Left kidney (tissue), 8 donors: ENCODE data around the gene ACTR6. TPM values are rescaled to one million over a fixed set of nuclear protein-coding genes. Genes with fewer than 3 reads are reported as not detected.
"Not testable (repeated sequence)": the region's sequence is repeated elsewhere in the genome, so short reads cannot be mapped to it uniquely, and the experiment has no call there.

Experiments
- DNase-seq: peaks from one replicate; pipeline ENCODE4 v3.0.0-alpha.2; 2013
- long read RNA-seq, 8 donors: transcript quantifications; one replicate each; lab custom pipeline, GENCODE V29; 2026
- polyA plus RNA-seq: library from polyadenylated mRNA; unstranded; fragments of 120-200 nt; gene quantifications from one replicate; pipeline ENCODE4 v1.2.1, GENCODE V29; 2013; ENCODE audit not compliant: insufficient read length

ACTR6 gene
- polyA plus RNA-seq, result 39.2 TPM
- long read RNA-seq, donor 1, transcript ACTR6-201 (11 exons, 2,464 nt), result major isoform, 10 of 28 reads
- long read RNA-seq, donor 1, partial matches to known transcripts, result 18 of 28 reads
- long read RNA-seq, donor 1, other reads (novel, unspliced or antisense), result 0 of 28 reads
- long read RNA-seq, donor 2, transcript ACTR6-201 (11 exons, 2,464 nt), result major isoform, 8 of 37 reads
- long read RNA-seq, donor 2, partial matches to known transcripts, result 25 of 37 reads
- long read RNA-seq, donor 2, other reads (novel, unspliced or antisense), result 0 of 37 reads
- long read RNA-seq, donor 3, transcript ACTR6-201 (11 exons, 2,464 nt), result major isoform, 5 of 12 reads
- long read RNA-seq, donor 3, partial matches to known transcripts, result 5 of 12 reads
- long read RNA-seq, donor 3, other reads (novel, unspliced or antisense), result 0 of 12 reads
- long read RNA-seq, donor 4, partial matches to known transcripts, result 6 of 6 reads
- long read RNA-seq, donor 4, other reads (novel, unspliced or antisense), result 0 of 6 reads
- long read RNA-seq, donor 5, transcript ACTR6-201 (11 exons, 2,464 nt), result major isoform, 12 of 70 reads
- long read RNA-seq, donor 5, partial matches to known transcripts, result 55 of 70 reads
- long read RNA-seq, donor 5, other reads (novel, unspliced or antisense), result 0 of 70 reads
- long read RNA-seq, donor 6, transcript ACTR6-201 (11 exons, 2,464 nt), result major isoform, 8 of 31 reads
- long read RNA-seq, donor 6, partial matches to known transcripts, result 21 of 31 reads
- long read RNA-seq, donor 6, other reads (novel, unspliced or antisense), result 0 of 31 reads
- long read RNA-seq, donor 7, transcript ACTR6-201 (11 exons, 2,464 nt), result major isoform, 7 of 55 reads
- long read RNA-seq, donor 7, partial matches to known transcripts, result 44 of 55 reads
- long read RNA-seq, donor 7, other reads (novel, unspliced or antisense), result 0 of 55 reads
- long read RNA-seq, donor 8, transcript ACTR6-201 (11 exons, 2,464 nt), result major isoform, 5 of 14 reads
- long read RNA-seq, donor 8, partial matches to known transcripts, result 8 of 14 reads
- long read RNA-seq, donor 8, other reads (novel, unspliced or antisense), result 0 of 14 reads

- peak; percentile 98 for DNase-seq
Measured at GRCh38 chr12:100200463-100201181, at the start of gene ACTR6. Gene ACTR6, plus strand, starts transcription at chr12:100200815. Its CDS starts 37 bp downstream, at chr12:100200852.

DNA sequence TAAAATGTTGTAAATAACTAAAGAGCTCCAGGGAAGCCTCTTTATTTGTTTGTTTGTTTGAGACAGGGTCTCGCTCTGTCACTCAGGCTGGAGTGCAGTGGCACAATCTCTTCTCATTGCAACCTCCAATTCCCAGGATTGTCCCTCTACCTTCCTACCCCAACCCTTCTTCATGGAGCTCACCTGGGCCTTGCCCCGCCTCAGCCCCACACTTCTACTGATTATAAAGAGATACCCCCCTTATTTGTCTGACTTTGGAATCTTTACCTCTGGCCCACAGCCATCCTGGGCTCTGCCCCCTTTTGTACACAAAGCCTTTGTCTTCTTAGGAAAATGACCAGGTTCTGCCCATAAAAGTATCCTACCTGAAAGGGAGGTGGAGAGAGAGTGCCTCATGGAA lies 48.8 kb upstream of the ACTR6 start:
- no peak for DNase-seq

DNA sequence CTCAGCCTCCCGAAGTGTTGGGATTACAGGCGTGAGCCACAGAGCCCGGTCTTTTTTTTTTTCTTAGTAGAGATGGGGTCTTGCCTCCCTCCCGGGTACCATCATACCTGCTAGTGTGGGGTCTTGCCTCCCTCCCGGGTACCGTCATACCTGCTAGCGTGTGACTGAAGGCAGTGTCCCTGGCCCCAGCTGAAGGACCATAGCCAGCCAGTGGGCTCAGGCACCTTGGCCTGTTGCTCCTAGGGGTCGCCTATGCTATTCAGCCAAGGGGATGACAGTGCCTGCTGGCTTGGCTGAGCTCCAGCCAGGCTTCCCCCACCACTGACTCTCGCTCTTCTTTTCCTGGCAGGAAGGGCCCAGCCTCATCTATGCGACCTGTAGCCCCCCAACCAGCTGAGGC lies 47.5 kb upstream of the ACTR6 start:
- no peak for DNase-seq

- DNase-seq, result no peak
Measured at GRCh38 chr12:100154474-100155247, 46.0 kb upstream of the ACTR6 start.

- no peak for DNase-seq
Measured at GRCh38 chr12:100156731-100157426, 43.7 kb upstream of the ACTR6 start.

DNA sequence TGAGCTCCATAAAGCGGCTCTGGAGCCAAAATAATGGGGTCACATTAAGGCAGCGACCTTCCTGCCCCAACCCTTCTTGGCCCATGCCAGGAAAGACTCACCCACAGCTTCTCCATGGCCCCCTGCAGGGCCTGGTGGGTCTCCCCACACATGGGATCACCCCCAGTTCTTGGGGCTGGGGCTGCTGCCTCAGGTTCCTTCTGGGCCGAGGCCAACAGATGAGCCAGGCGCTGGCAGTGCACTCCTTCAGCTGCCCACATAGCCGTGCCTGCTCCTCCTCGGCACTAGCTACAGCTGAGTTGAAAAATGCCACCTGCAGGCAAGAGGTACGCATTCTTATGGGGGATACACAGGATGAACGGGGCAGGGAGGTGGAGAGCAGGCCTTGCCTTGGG lies 43.2 kb upstream of the ACTR6 start:
- DNase-seq, result no peak

DNA sequence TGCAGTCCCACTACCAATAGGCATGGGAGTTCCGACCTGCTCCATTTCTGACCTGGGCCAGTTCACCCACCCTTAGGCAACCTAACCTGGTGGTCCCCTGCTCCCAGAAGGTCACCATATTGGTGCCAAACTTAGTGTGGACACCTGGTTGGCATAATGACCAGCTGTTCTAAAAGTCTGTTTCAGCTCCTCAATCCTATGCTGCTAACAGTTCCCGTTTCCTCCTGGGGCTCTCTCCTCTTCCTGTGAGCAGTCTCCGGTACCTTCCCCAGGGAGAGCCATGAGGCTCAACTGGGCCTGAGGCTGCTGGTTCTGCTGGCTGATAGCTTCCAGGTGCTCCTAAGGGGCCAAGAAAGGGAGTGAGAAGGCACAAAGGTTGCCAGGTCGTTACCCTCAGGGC lies 42.1 kb upstream of the ACTR6 start:
- no peak for DNase-seq

GRCh38 chr12:100159391-100160104 lies 41.1 kb upstream of the ACTR6 start:
- DNase-seq, result no peak

DNA sequence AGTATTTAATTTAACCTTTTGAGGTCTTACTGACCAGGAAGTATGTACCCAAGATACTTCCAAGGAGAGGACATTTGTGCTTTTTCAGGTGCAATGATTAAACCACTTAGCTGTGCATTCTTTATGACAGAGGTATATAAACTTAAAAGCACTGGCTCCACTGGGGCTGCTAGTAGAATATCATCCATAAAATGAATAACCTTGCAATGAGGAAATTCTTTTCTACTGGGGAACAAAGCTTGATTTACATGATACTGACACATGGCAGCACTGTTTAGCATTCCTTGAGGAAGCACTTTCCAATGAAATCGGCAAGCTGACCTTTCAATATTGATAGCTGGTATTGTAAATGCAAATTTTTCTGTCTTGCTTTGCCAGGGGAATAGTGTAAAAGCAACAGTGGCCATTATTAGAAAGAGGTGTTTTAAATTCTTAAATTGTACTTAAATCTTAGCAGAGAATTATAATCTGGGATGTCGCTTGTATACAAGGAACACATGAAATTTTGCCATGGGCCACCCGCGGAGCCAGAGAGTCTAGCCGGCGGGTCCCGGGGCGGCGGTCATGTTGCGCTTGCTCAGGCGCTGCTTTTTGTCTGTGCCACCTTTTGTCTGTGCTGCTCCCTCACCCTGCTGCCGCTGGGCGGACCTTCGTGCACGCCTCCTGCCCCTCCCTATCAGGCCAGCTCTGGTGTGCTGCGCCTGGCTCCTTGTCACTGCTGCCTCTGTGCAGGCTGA lies 37.0 kb upstream of the ACTR6 start:
- DNase-seq, result peak; percentile 33

DNA sequence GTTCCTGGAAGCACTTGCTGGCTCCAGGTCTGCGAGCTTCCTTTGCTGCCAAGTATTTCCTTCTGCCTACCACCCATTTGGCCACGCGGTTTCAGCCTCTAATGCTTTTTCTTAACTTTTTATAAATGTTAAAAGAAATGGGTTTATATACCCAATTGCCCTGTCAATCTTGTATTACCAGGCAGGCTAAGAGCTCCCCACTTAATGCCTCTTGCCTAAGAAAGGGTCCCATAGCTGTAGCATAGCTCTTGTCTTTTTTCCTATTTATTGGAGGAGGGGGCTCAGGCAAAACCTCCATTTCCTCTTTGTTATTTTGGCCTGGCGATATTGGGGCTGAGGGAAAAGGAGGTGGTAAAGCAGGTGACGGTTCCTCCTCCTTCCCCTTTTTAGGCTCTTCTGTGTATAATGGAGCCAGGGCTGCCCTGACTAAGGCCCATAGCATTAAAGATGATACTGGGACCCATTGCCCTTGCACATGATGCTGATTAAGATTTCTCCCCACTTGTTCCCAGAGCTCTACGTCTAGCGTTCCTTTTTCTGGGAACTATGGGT lies 36.4 kb upstream of the ACTR6 start:
- DNase-seq, result no peak

GRCh38 chr12:100165356-100165755 lies 35.3 kb upstream of the ACTR6 start:
- no peak for DNase-seq

DNA sequence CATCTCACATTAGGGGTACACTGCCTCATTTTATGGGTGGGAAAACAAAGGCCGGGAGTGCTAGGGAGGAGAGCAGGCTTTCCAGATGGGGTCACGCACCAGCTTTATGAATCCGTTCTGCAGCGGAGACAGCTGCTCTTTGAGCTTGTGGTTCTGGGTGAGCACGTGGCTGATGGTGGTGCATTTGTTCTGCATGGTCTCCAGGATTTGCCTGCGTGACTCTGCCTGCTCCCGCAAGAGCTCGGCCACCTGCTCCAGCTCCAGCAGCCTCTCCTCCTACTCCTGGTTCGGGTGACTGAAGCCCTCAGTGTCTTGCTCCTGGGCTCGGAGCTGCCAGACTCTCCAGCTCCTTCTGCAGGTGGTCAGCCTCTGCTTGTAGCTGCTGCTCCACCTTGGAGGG lies 34.4 kb upstream of the ACTR6 start:
- DNase-seq, result no peak

DNA sequence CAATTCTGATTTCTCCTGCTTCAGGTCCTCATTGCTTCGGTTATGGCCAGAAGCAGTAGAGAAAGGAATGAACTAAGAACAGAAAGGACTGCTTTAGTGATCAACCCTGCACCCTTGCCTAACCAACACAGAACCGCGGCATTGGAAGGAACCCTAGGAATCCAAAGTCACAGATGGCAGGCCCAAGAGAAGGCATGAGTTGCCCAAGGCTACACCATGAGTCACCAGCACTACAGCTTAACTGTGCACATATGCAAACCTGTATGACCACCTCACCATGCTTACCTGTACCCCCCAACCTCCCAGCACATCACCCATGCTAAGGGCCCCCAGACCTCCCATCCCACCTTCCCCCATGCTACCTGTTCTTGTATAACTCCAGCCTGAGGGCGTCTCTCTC lies 32.1 kb upstream of the ACTR6 start:
- DNase-seq, result no peak

GRCh38 chr12:100169345-100169744 lies 31.3 kb upstream of the ACTR6 start:
- DNase-seq, result no peak

GRCh38 chr12:100170313-100170858 lies 30.2 kb upstream of the ACTR6 start:
- DNase-seq, result no peak

DNA sequence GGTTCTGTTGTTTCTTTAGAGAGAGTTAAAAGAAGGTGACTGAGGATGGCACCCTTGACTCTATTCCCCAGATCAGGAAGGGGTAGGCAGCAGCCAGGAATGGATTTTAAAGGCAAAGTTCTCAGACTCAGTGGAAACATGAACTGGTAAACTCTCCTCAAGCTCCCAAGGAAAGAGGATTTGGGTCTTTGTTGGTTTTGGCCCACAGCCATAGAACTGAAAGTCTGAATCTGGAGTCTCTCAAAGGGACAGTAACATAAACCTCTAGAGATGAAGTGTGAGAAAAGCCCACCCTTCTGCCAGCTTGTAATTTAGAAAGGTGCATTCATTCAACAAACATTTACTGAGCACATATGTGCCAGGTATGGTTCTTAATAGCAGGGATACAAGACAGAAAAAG lies 29.4 kb upstream of the ACTR6 start:
- DNase-seq, result peak; percentile 29

DNA sequence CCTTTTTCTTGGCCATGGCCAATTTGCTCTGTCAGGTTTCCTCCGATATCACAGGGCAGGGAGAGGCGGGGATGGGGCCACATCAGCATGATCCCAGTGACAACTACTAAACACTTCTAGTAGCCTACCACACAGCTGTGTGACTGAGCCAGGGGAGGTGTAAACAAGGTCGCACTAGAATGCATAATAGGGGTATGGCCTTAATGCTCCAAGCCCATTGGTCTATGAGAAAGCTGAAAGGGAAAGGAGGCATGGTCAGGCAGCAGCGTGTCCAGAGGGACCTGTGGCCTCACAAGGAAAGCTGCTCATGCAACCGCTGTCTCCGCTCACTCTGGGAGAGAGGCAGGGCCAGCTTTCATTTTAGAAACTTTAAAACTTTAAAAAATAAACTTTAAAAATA lies 27.5 kb upstream of the ACTR6 start:
- no peak for DNase-seq

- DNase-seq, result no peak
Measured at GRCh38 chr12:100174495-100174894, 26.1 kb upstream of the ACTR6 start.

DNA sequence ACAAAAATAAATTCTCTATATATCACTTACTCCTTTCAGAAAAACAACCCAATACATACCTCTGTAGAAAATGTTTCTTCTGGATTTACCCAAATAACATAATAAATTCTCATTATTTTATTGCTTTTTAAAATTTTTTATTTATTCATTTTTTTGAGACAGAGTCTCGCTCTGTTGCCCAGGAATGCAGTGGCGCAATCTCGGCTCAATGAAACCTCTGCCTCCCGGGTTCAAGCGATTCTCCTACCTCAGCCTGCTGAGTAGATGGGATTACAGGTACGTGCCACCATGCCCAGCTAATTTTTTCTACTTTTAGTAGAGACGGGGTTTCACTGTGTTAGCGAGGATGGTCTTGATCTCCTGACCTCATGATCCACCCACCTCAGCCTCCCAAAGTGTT lies 24.1 kb upstream of the ACTR6 start:
- DNase-seq, result not testable (repeated sequence)
